Measurements from ENCODE around the gene SFN. TPM values are rescaled to one million over a fixed set of nuclear protein-coding genes. Genes with fewer than 3 reads are reported as not detected.

Gene SFN
- total RNA-seq, 1 experiment from 2014 or later: 14.3 TPM

- no peak for TF ChIP-seq CDX4 (CRISPR knock-in tag; IDR thresholded peaks at IDR 0.05; ENCODE audit: borderline replicate concordance)
- no peak for TF ChIP-seq CREM (CRISPR knock-in tag; IDR thresholded peaks at IDR 0.05)
- no peak for TF ChIP-seq USF1 (CRISPR knock-in tag; IDR thresholded peaks at IDR 0.05)
- TF ChIP-seq USF2 (CRISPR knock-in tag; IDR thresholded peaks at IDR 0.05): no peak
- TF ChIP-seq PREB (CRISPR knock-in tag; IDR thresholded peaks at IDR 0.05; ENCODE audit: borderline replicate concordance): no peak
- TF ChIP-seq ZNF423 (CRISPR knock-in tag; IDR thresholded peaks at IDR 0.05): no peak
- no peak for TF ChIP-seq ZNF263 (CRISPR knock-in tag; IDR thresholded peaks at IDR 0.05; ENCODE audit: low read depth)
- no peak for TF ChIP-seq ELF4 (CRISPR knock-in tag; IDR thresholded peaks at IDR 0.05; ENCODE audit: low read depth)
- TF ChIP-seq ATF3 (CRISPR knock-in tag; conservative IDR thresholded peaks at IDR 0.05): no peak
- TF ChIP-seq SMAD3 (CRISPR knock-in tag; IDR thresholded peaks at IDR 0.05; ENCODE audit: borderline replicate concordance): no peak
- TF ChIP-seq E2F5 (CRISPR knock-in tag; IDR thresholded peaks at IDR 0.05): no peak
- no peak for TF ChIP-seq NFE2L1 (CRISPR knock-in tag; IDR thresholded peaks at IDR 0.05)
Measured at GRCh38 chr1:26851106-26851684, 11.8 kb upstream of the SFN start (continued).

- POLR2A ChIA-PET: no interaction called here
- peaks cover 10% of the 10 kb centered on the region for H3K4me1 Mint-ChIP-seq
- peak overlapping the region; percentile 5 for H3K27ac Mint-ChIP-seq
- DNase-seq (ENCODE audit: low spot score): no peak
- no peaks in the 10 kb centered on the region for H3K27me3 Mint-ChIP-seq (ENCODE audit: low read depth)
- ATAC-seq: no peak
- peaks cover 39% of the 10 kb centered on the region for H3K36me3 Mint-ChIP-seq
- no peak overlapping the region for H3K4me3 Mint-ChIP-seq
- CTCF ChIA-PET: no interaction called here
- TF ChIP-seq IRF2 (CRISPR knock-in tag; IDR thresholded peaks at IDR 0.05; ENCODE audit: borderline replicate concordance, low read depth) (no peak), ARID4B (CRISPR knock-in tag; IDR thresholded peaks at IDR 0.05; ENCODE audit: borderline replicate concordance) (no peak), CTCF (IDR thresholded peaks at IDR 0.05) (no peak), TEAD4 (CRISPR knock-in tag; IDR thresholded peaks at IDR 0.05) (no peak), PREB (CRISPR knock-in tag; IDR thresholded peaks at IDR 0.05; ENCODE audit: borderline replicate concordance) (no peak), ZNF671 (CRISPR knock-in tag; IDR thresholded peaks at IDR 0.05) (no peak), JAZF1 (CRISPR knock-in tag; IDR thresholded peaks at IDR 0.05) (no peak), JUN (CRISPR knock-in tag; IDR thresholded peaks at IDR 0.05) (no peak)
- H3K9me3 Mint-ChIP-seq: no peaks in the 10 kb centered on the region
Measured at GRCh38 chr1:26852701-26853100, 10.2 kb upstream of the SFN start.

Measured in WTC11 (cell line).